SU-DHL-6 (cell line): Measurements from ENCODE around the gene PHTF2.

Experiments
- H2AFZ ChIP-seq: fragments of 200-600 bp; sonication (generic); 2 replicates; pipeline ENCODE4 v1.6.1; 2014; ENCODE audit warnings: low read depth, mild to moderate bottlenecking, moderate library complexity, mixed read lengths, antibody characterized with exemption, low read length; ENCODE audit not compliant: severe bottlenecking
- H3F3A ChIP-seq: fragments of 200-600 bp; shearing (Covaris generic); 2 replicates; pipeline ENCODE4 v1.6.0; 2016; ENCODE audit warnings: antibody characterized with exemption, mild to moderate bottlenecking; ENCODE audit not compliant: insufficient read depth
- H3K27ac ChIP-seq: fragments of 200-600 bp; sonication (generic); 2 replicates; pipeline ENCODE4 v1.5.1; 2016; ENCODE audit warnings: low read depth, mild to moderate bottlenecking, low read length, moderate library complexity, mixed read lengths
- H3K27me3 ChIP-seq: fragments of 200-600 bp; sonication (generic), shearing (Covaris generic); 2 replicates; pipeline ENCODE4 v1.6.0; 2014; ENCODE audit warnings: mild to moderate bottlenecking, low read length
- H3K36me3 ChIP-seq: fragments of 200-600 bp; sonication (generic); 2 replicates; pipeline ENCODE4 v1.6.1; 2014; ENCODE audit warnings: mild to moderate bottlenecking, low read length, mixed read lengths
- H3K4me2 ChIP-seq: fragments of 300-600, 200-600 bp; shearing (Covaris generic), sonication (generic); 2 replicates; pipeline ENCODE4 v1.6.0; 2014; ENCODE audit warnings: low read length, low read depth, mild to moderate bottlenecking; ENCODE audit not compliant: poor library complexity, severe bottlenecking
- H3K4me3 ChIP-seq: fragments of 200-600 bp; sonication (generic); 2 replicates; pipeline ENCODE4 v1.5.1; 2014; ENCODE audit warnings: antibody characterized with exemption, low read length, mild to moderate bottlenecking, mixed read lengths; ENCODE audit not compliant: insufficient read depth, poor library complexity, severe bottlenecking
- H3K79me2 ChIP-seq: fragments of 200-600 bp; sonication (generic); 2 replicates; pipeline ENCODE4 v1.6.1; 2014; ENCODE audit warnings: mild to moderate bottlenecking, low read length, moderate library complexity; ENCODE audit not compliant: insufficient read depth
- H3K9ac ChIP-seq: fragments of 200-600 bp; sonication (generic); 2 replicates; pipeline ENCODE4 v1.7.0; 2014; ENCODE audit warnings: mild to moderate bottlenecking, low read length
- H3K9me2 ChIP-seq: fragments of 200-600 bp; sonication (generic); replicated peaks from 2 replicates; pipeline ENCODE4 v1.6.1; 2014; ENCODE audit warnings: low read length; ENCODE audit not compliant: insufficient read depth
- H3K9me3 ChIP-seq: fragments of 200-600 bp; sonication (generic); 2 replicates; pipeline ENCODE4 v1.6.1; 2014; ENCODE audit warnings: low read length, mixed read lengths; ENCODE audit not compliant: insufficient read depth
- H4K20me1 ChIP-seq: fragments of 200-600 bp; sonication (generic); 2 replicates; pipeline ENCODE4 v1.6.1; 2014; ENCODE audit warnings: low read depth, mild to moderate bottlenecking, antibody characterized with exemption, low read length, moderate library complexity, mixed read lengths
- EZH2phosphoT487 ChIP-seq: fragments of 200-600 bp; sonication (generic), shearing (Covaris generic); conservative IDR thresholded peaks from 2 replicates; pipeline ENCODE4 v1.6.1; 2018; ENCODE audit warnings: mild to moderate bottlenecking, antibody characterized with exemption, low read length, moderate library complexity, mixed read lengths
- TF ChIP-seq, protein P1 (sequence below): fragments of 200-600 bp; sonication (generic); IDR thresholded peaks from one replicate; pipeline ENCODE4 v1.5.1; 2017; ENCODE audit warnings: antibody characterized with exemption, mild to moderate bottlenecking, low read length, moderate library complexity; ENCODE audit not compliant: insufficient read depth, poor library complexity, severe bottlenecking

Gene PHTF2

DNA sequence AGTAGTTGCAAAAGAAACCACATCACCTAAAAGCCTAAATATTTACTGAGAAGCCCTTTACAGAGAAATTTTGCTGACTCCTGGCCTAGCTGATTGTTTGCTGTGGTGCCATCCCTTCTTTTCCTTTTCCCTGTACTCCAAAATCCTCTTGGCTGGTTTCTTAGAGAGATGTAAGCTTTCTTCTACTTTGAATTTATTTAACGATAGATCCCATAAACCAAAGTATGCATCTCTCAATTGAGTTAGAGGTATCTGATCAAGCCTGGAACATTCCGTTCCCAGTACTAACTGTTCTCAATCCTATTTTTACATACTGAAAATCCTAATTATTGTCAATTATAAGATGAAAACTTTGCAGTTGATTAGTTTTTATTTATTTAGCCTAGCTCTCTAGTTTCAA is 6.6 kb upstream of the PHTF2 start:
- Histone ChIP-seq H3F3A (peaks cover 31% of the 10 kb centered on the region), H2AFZ (no peak overlapping the region), H3K79me2 (peaks cover 39% of the 10 kb centered on the region), H3K4me2 (no peak overlapping the region), H3K9ac (no peak overlapping the region), H4K20me1 (no peaks in the 10 kb centered on the region; the same call in none of the 2 replicates), H3K9me3 (no peaks in the 10 kb centered on the region), H3K27me3 (no peaks in the 10 kb centered on the region), H3K27ac (peak overlapping the region; percentile 14), H3K36me3 (peaks cover 4% of the 10 kb centered on the region), H3K9me2 (no peaks in the 10 kb centered on the region), H3K4me3 (no peak overlapping the region)
- no peak for TF ChIP-seq EZH2phosphoT487
- TF ChIP-seq, protein P1, sequence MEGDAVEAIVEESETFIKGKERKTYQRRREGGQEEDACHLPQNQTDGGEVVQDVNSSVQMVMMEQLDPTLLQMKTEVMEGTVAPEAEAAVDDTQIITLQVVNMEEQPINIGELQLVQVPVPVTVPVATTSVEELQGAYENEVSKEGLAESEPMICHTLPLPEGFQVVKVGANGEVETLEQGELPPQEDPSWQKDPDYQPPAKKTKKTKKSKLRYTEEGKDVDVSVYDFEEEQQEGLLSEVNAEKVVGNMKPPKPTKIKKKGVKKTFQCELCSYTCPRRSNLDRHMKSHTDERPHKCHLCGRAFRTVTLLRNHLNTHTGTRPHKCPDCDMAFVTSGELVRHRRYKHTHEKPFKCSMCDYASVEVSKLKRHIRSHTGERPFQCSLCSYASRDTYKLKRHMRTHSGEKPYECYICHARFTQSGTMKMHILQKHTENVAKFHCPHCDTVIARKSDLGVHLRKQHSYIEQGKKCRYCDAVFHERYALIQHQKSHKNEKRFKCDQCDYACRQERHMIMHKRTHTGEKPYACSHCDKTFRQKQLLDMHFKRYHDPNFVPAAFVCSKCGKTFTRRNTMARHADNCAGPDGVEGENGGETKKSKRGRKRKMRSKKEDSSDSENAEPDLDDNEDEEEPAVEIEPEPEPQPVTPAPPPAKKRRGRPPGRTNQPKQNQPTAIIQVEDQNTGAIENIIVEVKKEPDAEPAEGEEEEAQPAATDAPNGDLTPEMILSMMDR = no peak

DNA sequence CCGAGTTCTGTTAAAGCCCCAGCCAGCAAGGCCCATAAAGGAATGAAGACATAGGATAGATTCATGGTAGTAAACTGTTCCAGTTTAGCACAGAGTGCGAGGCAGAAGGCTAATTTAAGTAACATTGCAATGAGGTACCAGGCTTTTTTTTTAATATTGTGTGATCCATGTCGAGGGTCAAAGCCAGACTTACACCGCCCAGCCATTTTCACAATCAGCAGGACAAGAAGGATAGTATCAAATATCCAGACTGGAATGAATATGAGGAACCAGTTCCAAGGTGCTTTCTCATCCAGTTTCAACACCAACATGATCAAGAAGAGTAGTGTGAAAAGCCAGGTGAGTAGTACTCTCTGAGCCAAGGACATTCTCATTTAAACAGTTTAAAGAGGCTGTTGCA is 4.6 kb upstream of the PHTF2 start:
- Histone ChIP-seq H3K4me2 (peak overlapping the region; percentile 85), H3K4me3 (no peak overlapping the region), H3K27ac (no peak overlapping the region), H3K27me3 (no peaks in the 10 kb centered on the region), H3F3A (peaks cover 21% of the 10 kb centered on the region), H3K9me3 (no peaks in the 10 kb centered on the region), H2AFZ (no peak overlapping the region), H3K9me2 (no peaks in the 10 kb centered on the region), H3K36me3 (peaks cover 4% of the 10 kb centered on the region), H4K20me1 (no peaks in the 10 kb centered on the region; the same call in none of the 2 replicates), H3K79me2 (peaks cover 56% of the 10 kb centered on the region), H3K9ac (no peak overlapping the region)
- no peak for TF ChIP-seq EZH2phosphoT487
- TF ChIP-seq, protein P1 = no peak

DNA sequence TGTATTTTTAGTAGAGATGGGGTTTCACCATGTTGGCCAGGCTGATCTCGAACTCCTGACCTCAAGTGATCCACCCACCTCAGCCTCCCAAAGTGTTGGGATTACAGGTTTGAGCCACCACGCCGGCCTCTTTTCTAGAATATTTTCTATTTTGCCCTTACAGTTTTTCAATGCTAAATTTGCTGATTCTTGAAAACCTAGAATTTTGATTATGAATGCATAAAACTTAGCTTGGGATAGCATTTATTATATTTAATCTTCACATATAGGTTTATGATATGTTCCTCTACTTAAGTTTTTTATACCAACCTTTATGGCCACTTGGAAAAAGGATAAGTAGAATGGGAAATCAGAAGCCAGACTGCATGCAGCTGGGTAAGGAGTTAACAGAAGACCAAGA is 2.5 kb upstream of the PHTF2 start:
- Histone ChIP-seq H3K79me2 (peaks cover 77% of the 10 kb centered on the region), H3K9me2 (no peaks in the 10 kb centered on the region), H3F3A (peaks cover 34% of the 10 kb centered on the region), H3K27ac (peak overlapping the region; percentile 56), H2AFZ (no peak overlapping the region), H3K27me3 (no peaks in the 10 kb centered on the region), H3K4me3 (peak overlapping the region; percentile 72), H3K4me2 (peak overlapping the region; percentile 85), H4K20me1 (peaks cover 6% of the 10 kb centered on the region), H3K36me3 (peaks cover 6% of the 10 kb centered on the region), H3K9me3 (no peaks in the 10 kb centered on the region), H3K9ac (peak overlapping the region; percentile 79)
- TF ChIP-seq, protein P1 = no peak
- TF ChIP-seq EZH2phosphoT487 = no peak
